HG02610 (cell line): Measurements from ENCODE around the gene PDE6A.

Experiments
- ATAC-seq: cut with Tn5 transposase; IDR thresholded peaks from one replicate; pipeline ENCODE4 v1.9.1; 2021; ENCODE audit warnings: mild to moderate bottlenecking, moderate library complexity; ENCODE audit not compliant: unreplicated experiment

PDE6A gene

DNA sequence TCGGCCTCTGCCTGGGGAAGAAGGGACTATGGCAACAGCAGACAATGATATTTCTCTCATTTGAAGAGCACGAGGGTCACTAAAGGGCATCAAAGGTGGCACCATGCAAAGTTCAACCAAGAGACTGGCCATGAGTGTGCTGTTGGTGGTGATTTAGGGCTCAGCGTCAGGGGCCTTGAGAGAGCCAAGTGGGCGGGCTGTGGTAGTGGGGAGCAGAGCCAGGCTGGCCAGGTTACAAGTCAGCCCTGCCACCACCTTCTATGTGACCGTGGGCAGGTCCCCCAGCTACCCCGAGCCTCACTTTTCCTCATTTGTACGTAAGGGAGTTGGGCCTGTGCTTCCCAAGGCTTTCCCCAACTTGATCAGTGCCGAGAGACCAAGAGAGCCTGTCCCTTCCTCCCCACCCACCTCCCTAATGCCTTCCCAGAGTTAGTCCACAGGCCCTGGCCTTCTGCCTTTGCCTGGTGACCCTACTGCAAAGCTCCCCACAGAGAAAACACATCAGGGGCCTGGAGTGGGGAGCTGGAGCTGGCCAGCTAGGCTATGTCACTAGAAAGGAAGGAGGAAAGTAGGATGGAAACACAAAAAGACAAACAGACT lies 104.3 kb downstream of the PDE6A start:
- ATAC-seq, result no peak

DNA sequence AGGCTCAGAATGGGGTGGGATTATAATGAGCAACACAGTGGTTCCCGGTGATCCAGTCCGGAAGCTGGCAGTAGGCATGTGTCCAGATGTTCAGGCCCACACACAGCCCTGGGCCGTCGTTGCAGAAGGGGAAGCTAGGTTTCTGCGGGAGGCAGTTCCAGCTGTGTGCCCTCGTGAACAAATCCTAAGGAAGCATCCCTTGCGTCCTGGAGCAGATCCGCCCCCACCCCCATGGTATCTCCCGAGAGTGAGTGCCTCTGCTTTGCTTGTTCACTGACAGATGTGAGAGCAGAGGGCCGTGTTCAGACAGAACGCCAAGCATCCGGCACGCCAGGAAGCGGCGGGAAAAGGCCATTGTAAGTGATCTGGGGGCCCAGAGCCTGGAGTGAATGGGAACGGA lies 104.8 kb downstream of the PDE6A start:
- ATAC-seq, result no peak

DNA sequence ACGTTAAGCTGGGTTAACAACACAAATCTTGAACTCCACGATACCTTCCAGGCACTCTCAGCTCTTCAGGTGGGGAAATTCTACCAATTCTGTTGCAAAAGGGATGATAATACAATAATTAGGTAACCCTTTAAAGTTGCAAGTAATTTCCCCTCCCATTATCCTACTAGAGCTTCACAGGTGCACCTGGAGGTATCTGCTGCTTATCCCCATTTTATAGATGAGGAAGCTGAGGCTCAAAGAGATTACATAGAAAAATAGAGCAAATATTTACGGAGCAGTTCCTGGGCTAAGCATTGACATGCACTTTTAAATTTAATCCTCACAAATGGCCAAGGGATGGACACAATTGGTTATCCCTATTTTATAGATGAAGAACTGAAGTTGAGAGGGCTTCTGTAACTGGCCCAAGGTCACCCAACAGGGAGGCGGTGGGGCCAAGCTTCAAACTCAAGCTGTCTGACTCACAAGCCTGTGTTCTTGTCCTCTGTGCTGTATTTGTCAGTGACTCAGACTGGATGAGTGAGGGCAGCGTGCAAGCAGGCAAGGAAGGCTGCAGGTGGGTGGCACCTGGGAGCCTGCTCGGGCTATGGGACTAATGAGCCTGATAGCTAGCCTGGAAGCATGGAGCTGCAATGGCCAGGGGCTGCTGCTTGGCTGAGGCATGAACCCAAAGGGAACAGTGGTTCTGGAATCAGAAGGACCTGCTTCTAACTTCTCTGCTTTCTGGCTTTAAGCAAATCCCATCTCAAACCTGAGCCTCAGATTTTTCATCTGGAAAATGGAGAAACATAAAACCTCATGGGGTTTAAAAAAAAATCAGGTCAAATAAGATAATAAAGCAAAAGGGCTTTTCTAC lies 105.5 kb downstream of the PDE6A start:
- ATAC-seq, result no peak

- ATAC-seq, result no peak
Observed at GRCh38 chr5:149837680-149838269, 106.8 kb downstream of the PDE6A start.

GRCh38 chr5:149836451-149837139 lies 108.0 kb downstream of the PDE6A start:
- ATAC-seq, result no peak

DNA sequence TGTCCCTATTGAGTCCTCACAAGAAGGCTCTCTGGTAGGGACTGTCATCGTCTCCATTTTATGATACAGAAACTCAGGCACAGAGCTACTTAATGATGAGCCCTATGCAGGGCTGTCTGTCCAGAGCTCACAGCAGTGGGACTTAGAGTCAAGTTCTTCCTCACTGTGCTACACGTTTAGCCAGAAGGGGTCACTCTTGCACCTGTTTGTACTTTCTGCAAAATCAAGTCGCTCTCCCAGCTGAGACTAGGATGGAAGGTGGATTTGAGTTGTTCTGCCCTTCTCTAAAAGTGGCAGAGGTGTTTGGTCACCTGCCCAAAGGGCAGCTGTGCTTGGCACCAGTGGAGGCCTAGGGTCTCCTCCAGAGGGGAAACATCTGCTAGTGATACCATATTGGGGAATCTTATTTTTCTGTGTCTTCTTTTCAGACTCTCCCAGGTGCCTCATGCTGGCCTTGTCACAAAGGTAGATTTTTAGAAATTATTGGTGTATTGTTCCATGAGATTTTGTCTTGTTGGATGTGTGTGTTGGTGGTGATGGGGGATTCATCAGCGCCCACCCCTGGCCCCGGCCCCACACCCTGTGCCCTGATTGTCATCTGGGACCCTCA lies 110.2 kb downstream of the PDE6A start:
- no peak for ATAC-seq

DNA sequence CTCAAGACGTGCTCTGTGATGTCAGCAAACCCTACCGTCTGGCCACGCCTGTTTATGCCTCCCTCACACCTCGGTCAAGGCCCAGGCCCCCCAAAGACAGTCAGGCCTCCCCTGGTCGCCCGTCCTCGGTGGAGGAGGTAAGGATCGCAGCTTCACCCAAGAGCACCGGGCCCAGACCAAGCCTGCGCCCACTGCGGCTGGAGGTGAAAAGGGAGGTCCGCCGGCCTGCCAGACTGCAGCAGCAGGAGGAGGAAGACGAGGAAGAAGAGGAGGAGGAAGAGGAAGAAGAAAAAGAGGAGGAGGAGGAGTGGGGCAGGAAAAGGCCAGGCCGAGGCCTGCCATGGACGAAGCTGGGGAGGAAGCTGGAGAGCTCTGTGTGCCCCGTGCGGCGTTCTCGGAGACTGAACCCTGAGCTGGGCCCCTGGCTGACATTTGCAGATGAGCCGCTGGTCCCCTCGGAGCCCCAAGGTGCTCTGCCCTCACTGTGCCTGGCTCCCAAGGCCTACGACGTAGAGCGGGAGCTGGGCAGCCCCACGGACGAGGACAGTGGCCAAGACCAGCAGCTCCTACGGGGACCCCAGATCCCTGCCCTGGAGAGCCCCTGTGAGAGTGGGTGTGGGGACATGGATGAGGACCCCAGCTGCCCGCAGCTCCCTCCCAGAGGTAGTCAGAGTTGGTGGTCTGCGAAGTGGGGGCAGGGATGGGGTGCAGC lies 111.3 kb downstream of the PDE6A start:
- no peak for ATAC-seq

- ATAC-seq, result no peak
Observed at GRCh38 chr5:149832636-149833035, 112.0 kb downstream of the PDE6A start.

- ATAC-seq, result peak; percentile 93
Observed at GRCh38 chr5:149831492-149831891, 113.1 kb downstream of the PDE6A start.

- ATAC-seq, result no peak
Observed at GRCh38 chr5:149830579-149830978, 114.0 kb downstream of the PDE6A start.

DNA sequence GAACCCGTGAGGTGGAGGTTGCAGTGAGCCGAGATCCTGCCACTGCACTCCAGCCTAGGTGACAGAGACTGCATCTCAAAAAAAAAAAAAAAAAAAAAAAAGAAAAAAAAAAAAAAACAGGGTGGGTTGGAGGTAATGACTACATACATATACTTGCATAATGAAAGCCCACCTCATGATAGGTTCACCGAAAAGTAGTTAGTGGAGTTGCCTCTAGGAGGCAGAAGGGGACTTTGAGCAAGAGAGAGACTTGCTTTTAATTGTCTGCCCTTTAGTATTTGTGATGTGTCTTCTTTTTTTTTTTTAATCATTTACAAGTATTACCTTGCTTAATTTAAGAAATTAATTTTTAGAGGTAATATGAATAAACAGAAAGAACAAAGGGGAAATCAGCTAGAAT lies 114.6 kb downstream of the PDE6A start:
- no peak for ATAC-seq

DNA sequence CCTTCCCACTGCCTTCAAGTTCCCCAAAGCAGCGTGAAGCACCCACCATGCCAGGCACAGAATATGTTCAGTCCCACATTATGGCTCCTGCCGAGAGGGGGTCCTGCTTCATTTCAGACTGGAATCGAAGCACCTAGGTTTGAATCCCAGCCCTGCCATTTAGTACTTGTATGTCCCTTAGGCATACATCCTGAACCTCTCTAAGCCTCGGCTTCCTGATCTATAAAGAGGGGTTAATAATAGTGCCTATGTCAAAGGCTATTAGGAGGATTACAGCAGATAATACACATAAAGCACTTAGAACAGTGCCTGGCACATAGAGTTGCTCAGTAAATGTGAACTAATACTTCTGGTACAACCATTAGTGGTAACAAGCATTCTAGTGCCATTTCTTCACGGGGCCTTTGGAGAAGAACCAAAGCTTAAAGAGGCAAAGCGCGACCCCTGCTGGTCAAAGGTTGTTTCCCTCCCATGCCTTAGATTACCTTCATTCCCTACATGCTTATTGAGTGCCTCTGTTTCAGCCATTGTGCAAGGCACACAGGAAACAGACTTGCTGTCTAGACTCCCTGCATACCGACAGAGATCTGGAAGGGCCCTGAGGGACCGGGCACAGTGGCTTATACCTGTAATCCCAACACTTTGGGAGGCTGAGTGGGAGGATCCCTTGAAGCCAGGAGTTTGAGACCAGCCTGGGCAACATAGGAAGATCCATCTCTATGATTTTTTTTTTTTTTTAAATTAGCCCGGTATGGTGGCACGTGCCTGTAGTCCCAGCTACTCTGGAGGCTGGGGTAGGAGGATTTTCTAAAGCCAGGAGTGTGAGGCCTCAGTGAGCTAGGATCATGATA lies 116.2 kb downstream of the PDE6A start:
- peak; percentile 50 for ATAC-seq

- ATAC-seq, result no peak
Observed at GRCh38 chr5:149827546-149827945, 117.0 kb downstream of the PDE6A start.

DNA sequence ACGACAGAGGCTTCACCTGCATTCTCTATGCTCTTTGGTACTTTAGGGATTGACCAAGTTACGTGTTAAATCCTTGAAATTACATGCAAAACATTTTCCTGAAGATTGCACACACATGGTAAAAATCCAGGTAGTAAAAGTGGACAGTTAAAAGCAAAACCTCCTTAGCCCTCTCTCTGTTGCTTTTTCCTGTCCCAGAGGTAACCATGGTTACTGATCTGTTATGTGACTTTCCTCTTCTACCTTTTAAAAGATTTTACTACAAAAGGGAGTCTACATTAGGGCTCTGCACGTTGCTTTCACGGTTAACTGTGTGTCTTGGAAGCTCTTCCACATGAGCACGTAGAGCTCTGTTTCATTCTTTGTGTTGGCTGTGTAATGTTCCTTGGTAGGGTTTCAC lies 117.5 kb downstream of the PDE6A start:
- no peak for ATAC-seq

DNA sequence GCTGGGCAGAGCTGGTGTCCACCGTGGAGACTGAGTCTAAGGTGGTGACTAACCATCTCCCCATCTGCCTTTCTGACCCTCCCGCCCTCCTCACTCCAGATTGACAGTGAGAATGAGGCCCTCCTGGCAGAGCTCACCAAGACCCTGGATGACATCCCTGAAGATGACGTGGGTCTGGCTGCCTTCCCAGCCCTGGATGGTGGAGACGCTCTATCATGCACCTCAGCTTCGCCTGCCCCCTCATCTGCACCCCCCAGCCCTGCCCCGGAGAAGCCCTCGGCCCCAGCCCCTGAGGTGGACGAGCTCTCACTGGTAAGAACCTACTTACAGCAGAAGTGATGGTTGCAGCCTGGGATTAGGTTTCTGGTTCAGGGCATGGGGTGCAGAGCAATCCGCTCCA lies 118.0 kb downstream of the PDE6A start:
- no peak for ATAC-seq

DNA sequence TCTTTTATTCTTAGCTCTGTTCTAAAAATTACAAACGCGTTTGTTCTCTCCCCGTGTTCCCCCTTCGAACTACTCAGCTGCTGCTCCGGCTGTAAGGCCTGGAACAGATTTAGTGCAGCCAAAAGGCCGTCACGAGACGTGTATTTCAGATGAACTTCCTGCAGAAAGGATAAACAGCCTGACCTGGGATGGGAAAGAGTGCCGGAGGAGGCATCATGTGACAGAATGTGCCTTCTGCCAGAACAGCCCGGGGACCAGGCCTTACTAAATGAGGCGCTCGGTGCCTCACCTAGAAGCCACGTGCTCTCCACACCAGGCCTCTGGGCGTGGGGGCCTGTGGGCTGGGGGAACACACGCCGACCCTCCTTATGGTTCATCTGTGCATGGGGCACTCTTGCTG lies 119.7 kb downstream of the PDE6A start:
- ATAC-seq, result no peak

DNA sequence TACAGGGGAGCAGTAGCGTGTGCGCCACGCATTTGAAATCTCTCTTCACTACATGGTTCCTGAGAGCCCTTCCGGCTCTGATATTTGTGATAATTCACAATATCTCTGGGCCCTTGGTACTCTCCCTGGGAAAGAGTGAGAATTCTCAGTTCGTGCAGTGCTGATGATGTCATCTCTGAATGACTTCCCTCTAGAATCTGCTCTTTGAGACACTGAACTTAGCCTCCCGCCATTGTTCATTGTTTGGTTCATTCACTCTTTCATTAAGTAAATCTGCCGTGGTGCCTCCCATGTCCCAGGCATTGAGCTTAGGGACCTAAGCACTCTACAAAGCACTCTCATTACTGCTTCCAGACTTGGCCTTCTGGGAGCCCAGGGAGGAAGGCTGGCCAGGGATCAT lies 120.5 kb downstream of the PDE6A start:
- no peak for ATAC-seq

DNA sequence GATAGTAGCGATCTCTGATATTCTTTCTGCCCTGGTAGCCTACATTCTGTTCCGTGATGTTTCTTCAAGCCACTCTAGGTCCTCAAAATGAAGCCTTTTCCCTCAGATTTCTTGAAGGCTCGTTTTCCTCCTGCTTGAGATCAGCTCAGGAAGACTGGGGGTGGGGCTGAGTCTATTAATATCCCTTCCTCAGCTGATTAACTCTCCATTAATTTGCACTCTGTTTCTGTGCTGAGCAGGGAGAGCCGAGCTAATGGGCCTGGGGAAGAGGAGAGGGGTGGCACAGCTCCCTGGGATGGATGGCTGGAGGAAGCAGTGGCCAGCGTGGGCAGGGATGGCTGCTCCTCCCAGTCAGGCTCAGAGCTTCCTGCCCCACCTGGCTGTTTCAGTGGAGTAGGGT lies 121.2 kb downstream of the PDE6A start:
- ATAC-seq, result no peak

- no peak for ATAC-seq
Observed at GRCh38 chr5:149822301-149822700, 122.3 kb downstream of the PDE6A start.
